ENCODE measurements around the gene ATP2C1. TPM values are rescaled to one million over a fixed set of nuclear protein-coding genes. Genes with fewer than 3 reads are reported as not detected.

The ATP2C1 gene
- total and polyA plus RNA-seq, 2 of the 13 experiments (the other 11 are each of a cell fraction or from before 2014, with no cell fraction given), result 32.4 to 37.6 TPM

- ChIA-PET CTCF (ENCODE audit: low intra/inter-chr PET ratio, low total read pairs) (no interaction called here), POLR2A (no interaction called here)
- H3K4me1 ChIP-seq (ENCODE audit: insufficient read depth, low read length), result no peaks in the 10 kb centered on the region
- no peak for DNase-seq (ENCODE audit: low spot score)
- WGBS (ENCODE audit: low lambda C conversion rate), result 100% methylated on average over 1 of the region's 1 CpG
- H2AFZ ChIP-seq (ENCODE audit: low read length), result no peak overlapping the region
- no TSS peak for BruUV-seq (replicated peaks)
- TF ChIP-seq HNRNPK (IDR thresholded peaks at IDR 0.05; ENCODE audit: low read depth, low read length, poor library complexity, severe bottlenecking) (no peak), ZNF251 (CRISPR knock-in tag; IDR thresholded peaks at IDR 0.05) (no peak), MAX (IDR thresholded peaks at IDR 0.05) (no peak), PPARG (CRISPR knock-in tag; conservative IDR thresholded peaks at IDR 0.05) (no peak), TSC22D2 (CRISPR knock-in tag; IDR thresholded peaks at IDR 0.05; ENCODE audit: borderline replicate concordance) (no peak), ZNF10 (CRISPR knock-in tag; IDR thresholded peaks at IDR 0.05; ENCODE audit: borderline replicate concordance, low read depth) (no peak), ZNF333 (CRISPR knock-in tag; IDR thresholded peaks at IDR 0.05; ENCODE audit: borderline replicate concordance) (no peak), THAP9 (CRISPR knock-in tag; IDR thresholded peaks at IDR 0.05; ENCODE audit: borderline replicate concordance) (no peak), ZSCAN25 (CRISPR knock-in tag; IDR thresholded peaks at IDR 0.05) (no peak), RFX5 (IDR thresholded peaks at IDR 0.05; ENCODE audit: low read depth, low read length) (no peak), ZSCAN22 (CRISPR knock-in tag; IDR thresholded peaks at IDR 0.05) (no peak), ZNF484 (CRISPR knock-in tag; IDR thresholded peaks at IDR 0.05; ENCODE audit: borderline replicate concordance, low read depth) (no peak), ZNF792 (CRISPR knock-in tag; IDR thresholded peaks at IDR 0.05) (no peak), MZF1 (CRISPR knock-in tag; IDR thresholded peaks at IDR 0.05; ENCODE audit: borderline replicate concordance) (no peak), ZMYM2 (CRISPR knock-in tag; IDR thresholded peaks at IDR 0.05) (no peak)
- TF ChIP-seq, protein P1, sequence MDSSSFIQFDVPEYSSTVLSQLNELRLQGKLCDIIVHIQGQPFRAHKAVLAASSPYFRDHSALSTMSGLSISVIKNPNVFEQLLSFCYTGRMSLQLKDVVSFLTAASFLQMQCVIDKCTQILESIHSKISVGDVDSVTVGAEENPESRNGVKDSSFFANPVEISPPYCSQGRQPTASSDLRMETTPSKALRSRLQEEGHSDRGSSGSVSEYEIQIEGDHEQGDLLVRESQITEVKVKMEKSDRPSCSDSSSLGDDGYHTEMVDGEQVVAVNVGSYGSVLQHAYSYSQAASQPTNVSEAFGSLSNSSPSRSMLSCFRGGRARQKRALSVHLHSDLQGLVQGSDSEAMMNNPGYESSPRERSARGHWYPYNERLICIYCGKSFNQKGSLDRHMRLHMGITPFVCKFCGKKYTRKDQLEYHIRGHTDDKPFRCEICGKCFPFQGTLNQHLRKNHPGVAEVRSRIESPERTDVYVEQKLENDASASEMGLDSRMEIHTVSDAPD (CRISPR knock-in tag; IDR thresholded peaks at IDR 0.05), result no peak
- H3K79me2 ChIP-seq (ENCODE audit: insufficient read depth, low read length), result no peaks in the 10 kb centered on the region
- no peaks in the 10 kb centered on the region for H3K9me3 ChIP-seq (ENCODE audit: low read length)
- intact Hi-C loops (cut with micrococcal nuclease; ENCODE audit: unreplicated experiment), result no loop called here
- no peaks in the 10 kb centered on the region for H3K27me3 ChIP-seq (ENCODE audit: control insufficient read depth in 1 of 2, insufficient read depth in 2 of 2, low read length in 2 of 2)
- H3K27ac ChIP-seq (ENCODE audit: extremely low read length, insufficient read depth, low read length), result no peak overlapping the region
- H3K4me3 ChIP-seq (replicated peaks in 1 of 3; ENCODE audit: insufficient read depth in 1 of 3, low read depth in 2 of 3, low read length in 3 of 3), result no peak overlapping the region
- in situ Hi-C loops (cut with HindIII; ENCODE audit: extremely low pct_ligation_motif_present, low pct_unique_long_range_greater_than_20kb), result no loop called here
- peaks cover 0 to 3% of the 10 kb centered on the region in 2 experiments; a peak in 1 of 5 replicates for H3K36me3 ChIP-seq (replicated peaks in 1 of 2; ENCODE audit: control insufficient read depth in 1 of 2, insufficient read depth in 2 of 2, low read length in 2 of 2)
- H4K20me1 ChIP-seq (ENCODE audit: insufficient read depth, low read length), result no peaks in the 10 kb centered on the region
- no peak for FAIRE-seq
- H3K9ac ChIP-seq (ENCODE audit: insufficient read depth, low read depth, low read length), result no peak overlapping the region
- ATAC-seq, result no peak
- H3K4me2 ChIP-seq (ENCODE audit: low read depth, low read length), result no peak overlapping the region
These were observed 115.8 kb downstream of the ATP2C1 start for GRCh38 chr3:131009698-131010097.

Data from HepG2 (cell line).